GM18520 (cell line): ENCODE results near the gene ARMC7.

Source experiments
- ATAC-seq: cut with Tn5 transposase; IDR thresholded peaks from one replicate; pipeline ENCODE4 v1.9.1; 2021; ENCODE audit not compliant: unreplicated experiment

The ARMC7 gene

DNA sequence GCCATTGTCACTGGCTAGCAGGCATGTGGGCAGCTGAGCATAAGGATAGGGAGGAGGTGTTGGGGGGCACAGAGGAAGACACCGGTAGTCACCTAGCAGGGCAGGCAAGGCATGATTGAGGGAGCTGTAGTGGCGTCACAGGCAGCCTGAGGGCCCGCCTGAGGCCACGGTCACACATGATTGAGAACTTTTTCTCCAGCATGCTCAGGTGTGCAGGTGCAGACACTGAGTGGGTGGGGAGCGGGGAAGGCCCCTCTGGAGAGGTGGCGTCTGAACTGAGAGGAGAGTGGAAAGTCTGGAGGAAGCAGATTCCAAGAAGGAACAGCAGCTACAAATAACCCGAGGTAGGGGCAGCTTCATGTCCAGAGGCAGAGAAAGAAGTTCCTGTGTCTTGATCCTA is 10.9 kb upstream of the ARMC7 start:
- no peak for ATAC-seq

GRCh38 chr17:75099881-75100595 is 9.7 kb upstream of the ARMC7 start:
- no peak for ATAC-seq

DNA sequence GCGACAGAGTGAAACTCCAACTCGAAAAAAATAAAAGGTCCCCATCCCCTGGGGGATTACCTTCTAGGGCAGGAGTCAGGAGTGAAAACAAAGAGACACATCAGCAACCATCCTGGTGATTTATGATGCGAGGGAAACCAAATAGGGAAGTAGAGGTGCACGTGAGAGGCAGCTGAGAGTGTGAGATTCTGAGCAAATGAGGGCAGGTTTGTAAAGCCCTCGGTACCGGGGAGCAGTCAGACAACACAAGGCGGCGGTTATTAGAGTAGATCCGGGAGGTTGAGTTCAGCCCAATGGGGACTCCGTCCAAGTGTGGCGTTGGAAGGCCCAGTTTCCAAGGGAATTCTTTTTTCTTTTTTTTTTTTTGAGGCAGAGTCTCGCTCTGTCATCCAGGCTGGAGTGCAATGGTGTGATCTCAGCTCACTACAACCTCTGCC is 7.4 kb upstream of the ARMC7 start:
- no peak for ATAC-seq

GRCh38 chr17:75103601-75104554 is 5.9 kb upstream of the ARMC7 start:
- no peak for ATAC-seq

- no peak for ATAC-seq
These were observed 4.4 kb upstream of the ARMC7 start for GRCh38 chr17:75105126-75106080.

- no peak for ATAC-seq
These were observed 1.6 kb upstream of the ARMC7 start for GRCh38 chr17:75108193-75108592.

- no peak for ATAC-seq
These were observed 743 bp upstream of the ARMC7 start for GRCh38 chr17:75109046-75109406.

- no peak for ATAC-seq
These were observed 617 bp downstream of the ARMC7 start for GRCh38 chr17:75110234-75110937.

- no peak for ATAC-seq
These were observed 2.1 kb downstream of the ARMC7 start for GRCh38 chr17:75111777-75112335.

DNA sequence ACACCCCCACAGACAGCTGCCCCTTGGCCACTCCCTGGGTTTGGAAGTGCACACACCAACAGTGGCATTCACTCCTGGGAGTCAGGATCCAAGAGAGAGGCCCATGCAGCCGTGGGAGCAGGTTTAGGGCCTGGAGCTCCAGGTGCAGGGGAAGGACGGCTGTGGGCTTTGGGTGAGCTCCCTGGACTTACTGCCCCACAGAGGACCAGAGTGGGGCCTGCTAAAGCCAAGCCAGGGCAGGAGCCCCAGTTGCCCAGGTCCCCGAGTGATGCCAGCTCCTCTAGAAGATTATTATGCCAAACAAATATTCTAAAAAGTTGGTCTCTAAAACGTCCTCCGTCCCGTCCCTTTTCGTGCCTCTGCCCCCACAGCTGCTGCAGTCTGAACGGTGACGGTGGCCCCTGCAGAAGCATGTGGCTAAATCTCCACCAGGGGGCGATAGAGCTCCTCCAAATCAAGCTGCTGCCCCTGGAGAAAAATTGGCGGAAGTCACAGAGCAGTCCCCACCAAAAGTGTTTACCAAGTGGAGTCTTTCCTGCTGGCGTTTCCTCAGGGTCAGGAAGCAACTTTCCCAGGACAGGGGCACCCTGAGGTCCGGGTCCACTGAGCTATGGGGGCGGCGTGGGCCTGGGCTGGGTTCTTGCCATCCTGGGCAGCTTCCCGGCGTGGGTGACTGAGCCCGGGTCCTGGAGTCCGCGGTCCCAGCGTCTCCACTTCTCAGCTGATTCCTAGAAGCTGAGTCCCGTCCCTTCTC is 4.2 kb downstream of the ARMC7 start:
- no peak for ATAC-seq

- no peak for ATAC-seq
These were observed 5.0 kb downstream of the ARMC7 start for GRCh38 chr17:75114552-75115314.

GRCh38 chr17:75115555-75115954 is 5.8 kb downstream of the ARMC7 start:
- no peak for ATAC-seq

DNA sequence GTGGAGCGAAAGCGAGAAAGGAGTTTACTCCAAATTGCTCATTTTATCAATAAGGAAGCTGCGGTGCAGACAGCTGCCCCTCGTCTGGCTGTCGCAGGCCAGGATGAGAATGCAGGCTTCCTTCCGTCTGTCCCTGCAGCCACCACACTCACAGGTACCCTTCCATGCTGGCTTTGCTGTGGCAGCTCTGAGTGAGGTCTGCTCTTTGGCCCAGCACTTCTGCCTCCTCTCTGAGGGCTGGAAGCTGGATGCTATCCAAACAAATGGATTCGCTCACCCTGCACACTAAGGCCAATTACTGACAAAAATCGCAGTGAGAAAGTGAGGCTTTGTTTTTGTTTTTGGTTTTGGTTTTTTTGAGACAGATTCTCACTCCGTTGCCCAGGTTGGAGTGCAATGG is 7.0 kb downstream of the ARMC7 start:
- ATAC-seq, result no peak

- ATAC-seq, result no peak
These were observed 8.5 kb downstream of the ARMC7 start for GRCh38 chr17:75118307-75118706.

GRCh38 chr17:75124041-75124818 is 14.5 kb downstream of the ARMC7 start:
- ATAC-seq, result no peak

- no peak for ATAC-seq
These were observed 15.0 kb downstream of the ARMC7 start for GRCh38 chr17:75124819-75125162.

DNA sequence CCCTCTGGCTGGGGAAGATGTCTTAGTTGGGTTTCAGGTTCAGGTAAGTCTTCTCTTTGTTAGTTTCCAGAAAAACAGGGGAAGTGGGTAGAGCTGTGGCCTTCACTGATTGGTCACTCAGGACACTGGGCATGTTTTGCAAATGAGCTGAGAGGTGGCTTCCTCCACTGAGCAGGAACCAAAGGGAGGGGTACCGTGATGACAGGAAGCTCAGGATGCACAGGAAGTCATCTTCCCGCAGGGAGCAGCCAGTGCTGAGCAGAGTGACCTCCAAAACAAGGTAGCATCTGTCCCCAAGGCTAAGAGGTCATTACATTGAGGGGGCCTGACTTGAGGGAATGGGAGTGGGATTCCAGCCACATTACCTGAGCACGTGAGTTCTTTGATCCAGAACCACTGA is 16.2 kb downstream of the ARMC7 start:
- ATAC-seq, result no peak

DNA sequence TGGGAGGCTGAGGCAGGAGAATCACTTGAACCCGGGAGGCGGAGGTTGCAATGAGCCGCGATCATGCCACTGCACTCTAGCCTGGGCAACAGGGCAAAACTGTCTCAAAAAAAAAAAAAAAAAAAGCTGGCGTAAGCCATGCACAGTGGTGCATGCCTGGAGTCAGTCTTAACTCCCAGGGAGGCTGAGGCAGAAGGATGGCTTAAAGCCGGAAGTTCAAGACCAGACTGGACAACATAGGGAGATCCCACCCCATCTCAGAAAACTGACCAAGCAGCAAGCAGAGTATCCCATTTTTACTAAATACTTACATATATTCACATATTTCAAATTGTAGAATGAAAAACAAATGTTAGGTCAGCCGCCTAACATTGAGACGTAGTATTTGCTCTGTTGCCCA is 17.2 kb downstream of the ARMC7 start:
- ATAC-seq, result no peak
